HUES6 (cell line): Measurements from ENCODE around the gene XYLT1.

Experiments
- H3K27ac ChIP-seq: 2 replicates; pipeline ENCODE4 v1.7.0; 2013; ENCODE audit warnings: low read depth, mild to moderate bottlenecking, low read length, inconsistent platforms
- H3K27me3 ChIP-seq: 2 replicates; pipeline ENCODE4 v1.6.1; 2013; ENCODE audit warnings: low read length; ENCODE audit not compliant: control insufficient read depth, insufficient read depth
- H3K36me3 ChIP-seq: 2 replicates; pipeline ENCODE4 v1.6.1; 2013; ENCODE audit warnings: low read length; ENCODE audit not compliant: control insufficient read depth, insufficient read depth
- H3K4me1 ChIP-seq: 2 replicates; pipeline ENCODE4 v1.6.1; 2013; ENCODE audit warnings: low read length; ENCODE audit not compliant: control insufficient read depth, insufficient read depth
- H3K4me3 ChIP-seq: 2 replicates; pipeline ENCODE4 v1.5.1; 2013; ENCODE audit warnings: low read depth, low read length
- H3K9ac ChIP-seq: one replicate; pipeline ENCODE4 v1.6.1; 2013; ENCODE audit warnings: mild to moderate bottlenecking, low read length
- H3K9me3 ChIP-seq: 2 replicates; pipeline ENCODE4 v1.6.1; 2013; ENCODE audit warnings: low read depth, low read length; ENCODE audit not compliant: control insufficient read depth, insufficient read depth

XYLT1 gene

DNA sequence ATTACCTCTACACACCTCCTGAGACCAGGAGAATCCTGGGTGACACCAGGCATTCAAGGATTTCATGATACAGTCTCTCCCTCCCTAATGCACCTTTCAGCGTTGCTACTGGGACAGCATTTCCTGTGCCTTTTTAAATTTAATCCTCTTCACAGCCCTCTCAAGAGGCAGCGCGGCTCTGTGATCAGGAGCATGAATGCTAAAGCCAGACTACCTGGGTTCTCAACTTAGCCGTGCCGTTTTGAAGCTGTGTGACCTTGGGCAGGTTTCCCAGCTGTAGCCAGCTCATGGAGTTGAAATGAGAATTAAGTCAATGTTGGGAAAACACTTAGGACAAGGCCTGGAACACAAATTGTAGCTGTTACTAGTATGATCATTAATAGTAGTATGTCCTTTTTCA is 191.8 kb downstream of the XYLT1 start:
- Histone ChIP-seq H3K27me3 (no peaks in the 10 kb centered on the region), H3K36me3 (no peaks in the 10 kb centered on the region), H3K27ac (no peak overlapping the region), H3K9ac (no peak overlapping the region), H3K4me3 (no peak overlapping the region), H3K9me3 (no peaks in the 10 kb centered on the region), H3K4me1 (0 out of 2 replicates have a peak, but pooled peaks cover 4% of the 10 kb centered on the region)

DNA sequence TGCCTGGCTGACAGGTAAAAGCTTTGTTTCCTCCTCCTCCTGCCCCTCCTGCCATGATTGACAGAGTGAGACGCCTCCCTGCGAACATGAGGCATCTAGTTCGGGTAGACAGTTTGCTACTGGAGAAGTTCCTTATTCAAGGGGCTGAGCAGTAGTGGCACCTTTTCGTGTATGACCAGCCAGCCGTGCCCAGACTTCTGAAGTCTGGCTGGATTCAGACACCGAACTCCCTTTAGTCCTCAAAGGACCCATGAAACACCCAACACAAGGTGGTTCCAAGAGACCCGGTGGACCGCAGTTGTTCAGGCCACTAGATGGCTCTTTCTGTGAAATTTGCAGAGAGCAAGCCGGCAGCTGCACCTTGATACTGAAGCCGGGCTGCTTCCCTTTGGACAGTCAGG is 192.8 kb downstream of the XYLT1 start:
- Histone ChIP-seq H3K27ac (no peak overlapping the region), H3K4me3 (no peak overlapping the region), H3K4me1 (0 out of 2 replicates have a peak, but pooled peaks cover 4% of the 10 kb centered on the region), H3K9me3 (no peaks in the 10 kb centered on the region), H3K27me3 (no peaks in the 10 kb centered on the region), H3K36me3 (no peaks in the 10 kb centered on the region), H3K9ac (no peak overlapping the region)

DNA sequence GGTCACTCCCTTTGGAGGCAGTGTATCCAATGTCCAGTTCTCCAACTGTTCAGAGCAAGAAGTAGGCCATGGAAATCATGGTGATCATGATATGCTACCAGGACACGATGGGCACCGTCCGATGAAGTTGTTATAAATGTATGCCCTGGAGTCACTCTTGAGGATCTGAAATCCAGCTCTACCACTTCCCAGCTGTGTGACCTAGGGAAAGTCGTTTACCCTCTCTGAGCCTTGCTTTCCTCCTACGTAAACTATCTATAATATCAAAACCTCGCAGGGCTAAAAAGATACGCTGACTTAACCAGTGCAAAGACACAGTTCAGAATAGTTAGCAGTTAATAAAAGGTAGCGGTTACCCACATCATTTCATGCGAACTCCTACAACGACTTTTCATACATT is 194.2 kb downstream of the XYLT1 start:
- no peaks in the 10 kb centered on the region for H3K9me3 ChIP-seq
- no peaks in the 10 kb centered on the region for H3K36me3 ChIP-seq
- H3K9ac ChIP-seq = no peak overlapping the region
- no peak overlapping the region for H3K27ac ChIP-seq
- H3K27me3 ChIP-seq = no peaks in the 10 kb centered on the region
- 0 out of 2 replicates have a peak, but pooled peaks cover 4% of the 10 kb centered on the region for H3K4me1 ChIP-seq
- no peak overlapping the region for H3K4me3 ChIP-seq

DNA sequence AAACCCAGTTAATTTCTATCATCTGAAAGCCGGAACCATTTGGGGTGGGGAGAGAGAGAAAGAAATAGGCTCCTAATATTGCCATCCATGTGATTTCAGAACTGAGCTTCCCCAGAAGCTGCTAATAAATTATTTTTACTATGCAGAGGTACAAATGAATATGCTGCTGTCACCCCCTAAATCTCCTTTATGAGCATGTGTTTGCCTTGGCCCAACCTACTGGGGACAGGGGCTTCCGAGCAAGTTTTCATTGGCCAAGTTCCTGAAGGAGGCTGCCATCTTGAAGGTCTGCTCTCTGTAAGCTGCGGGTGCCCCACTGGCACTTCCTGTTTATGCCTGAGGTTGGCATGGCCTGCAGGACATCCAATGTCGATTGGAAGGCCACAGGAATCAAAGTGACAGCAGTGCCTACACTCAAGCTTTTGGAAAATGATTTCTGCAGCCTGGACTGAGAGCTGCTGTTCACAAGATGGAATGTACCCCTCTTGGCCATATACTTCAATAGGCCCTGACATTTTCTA is 194.7 kb downstream of the XYLT1 start:
- no peaks in the 10 kb centered on the region for H3K36me3 ChIP-seq
- H3K9ac ChIP-seq = no peak overlapping the region
- H3K4me3 ChIP-seq = no peak overlapping the region
- H3K9me3 ChIP-seq = no peaks in the 10 kb centered on the region
- no peaks in the 10 kb centered on the region for H3K27me3 ChIP-seq
- 0 out of 2 replicates have a peak, but pooled peaks cover 6% of the 10 kb centered on the region for H3K4me1 ChIP-seq
- no peak overlapping the region for H3K27ac ChIP-seq

DNA sequence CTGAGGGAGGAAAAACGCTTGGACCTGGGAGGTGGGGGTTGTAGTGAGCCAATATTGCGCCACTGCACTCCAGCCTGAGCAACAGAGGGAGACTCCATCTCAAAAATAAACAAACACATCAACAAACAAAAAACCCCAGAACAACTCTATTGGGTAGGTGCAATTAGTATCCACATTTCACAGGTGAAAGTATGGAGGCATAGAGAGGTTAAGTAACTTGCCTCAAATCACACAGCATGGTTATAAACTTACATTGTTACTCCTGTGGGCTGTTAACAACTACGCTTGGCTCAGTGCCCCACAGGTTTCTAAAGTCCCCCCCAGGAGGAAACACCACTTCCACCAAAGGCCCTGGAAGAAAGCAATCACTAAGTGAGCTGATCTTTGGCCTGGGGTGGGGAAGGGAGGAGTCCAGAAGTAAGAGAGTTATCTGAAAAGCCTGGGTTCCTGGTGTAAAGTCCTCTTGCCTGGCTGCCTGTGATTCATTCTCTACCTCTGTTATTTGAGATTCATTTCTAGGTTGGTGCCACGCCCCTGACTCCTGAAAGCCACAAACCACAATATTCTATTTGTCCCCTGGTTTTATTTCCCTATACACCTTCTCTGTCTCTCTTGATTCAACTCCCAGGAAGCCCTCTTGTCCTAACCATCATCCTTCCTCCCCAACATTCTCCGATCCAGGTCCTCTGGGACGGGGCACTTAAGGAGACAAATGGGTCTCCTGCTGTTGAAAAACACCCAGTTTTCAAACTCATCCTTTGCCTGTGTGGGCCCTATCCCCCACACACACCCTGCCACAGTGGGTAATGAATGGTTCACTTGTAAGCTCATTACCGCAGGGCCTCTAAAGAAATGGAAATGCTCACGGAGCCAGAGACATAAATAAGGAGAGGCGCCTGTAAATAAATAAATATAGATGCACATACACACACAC is 195.4 kb downstream of the XYLT1 start:
- Histone ChIP-seq H3K9ac (no peak overlapping the region), H3K27me3 (no peaks in the 10 kb centered on the region), H3K9me3 (no peaks in the 10 kb centered on the region), H3K36me3 (no peaks in the 10 kb centered on the region), H3K27ac (no peak overlapping the region), H3K4me1 (0 out of 2 replicates have a peak, but pooled peaks cover 11% of the 10 kb centered on the region), H3K4me3 (no peak overlapping the region)

DNA sequence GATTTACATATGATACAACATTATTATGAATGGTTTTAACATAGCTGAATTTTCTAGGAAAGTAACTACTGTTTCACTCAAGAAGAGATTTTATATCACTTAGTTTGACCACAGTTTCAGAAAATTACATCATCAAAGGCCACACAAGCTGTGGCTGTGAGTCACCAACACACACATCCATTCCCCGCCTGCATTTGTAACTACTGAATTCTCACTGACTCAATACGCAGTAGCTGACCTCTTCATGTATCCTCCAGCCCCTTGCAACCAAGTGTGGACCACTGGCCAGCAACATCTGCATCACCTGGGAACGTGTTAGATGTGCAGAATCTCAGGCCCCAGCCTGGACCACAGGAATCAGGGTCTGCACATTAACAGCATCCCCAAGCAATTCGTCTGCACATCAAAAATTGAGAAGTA is 197.6 kb downstream of the XYLT1 start:
- Histone ChIP-seq H3K27me3 (no peaks in the 10 kb centered on the region), H3K9ac (no peak overlapping the region), H3K4me1 (0 out of 2 replicates have a peak, but pooled peaks cover 11% of the 10 kb centered on the region), H3K27ac (no peak overlapping the region), H3K4me3 (no peak overlapping the region), H3K9me3 (no peaks in the 10 kb centered on the region), H3K36me3 (no peaks in the 10 kb centered on the region)

DNA sequence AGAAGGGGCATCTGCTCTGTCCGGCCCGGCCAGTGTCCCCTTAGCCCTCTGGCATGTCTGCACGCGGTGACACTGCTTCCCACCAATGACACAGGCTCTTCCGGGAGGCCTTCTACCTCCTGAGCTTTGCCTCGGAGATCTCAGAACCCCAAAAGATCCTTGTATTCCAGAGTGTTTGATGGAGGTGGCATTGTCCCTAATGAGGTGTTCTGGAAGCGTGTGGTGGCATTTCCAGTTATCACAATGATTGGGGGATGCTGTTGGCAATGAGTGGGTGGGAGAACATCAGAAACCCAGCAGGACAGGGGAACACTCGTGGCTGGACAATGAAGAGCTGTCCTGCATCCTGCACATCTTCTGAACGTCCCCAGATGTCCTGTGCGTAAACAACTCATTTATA is 198.0 kb downstream of the XYLT1 start:
- no peaks in the 10 kb centered on the region for H3K9me3 ChIP-seq
- no peak overlapping the region for H3K27ac ChIP-seq
- H3K27me3 ChIP-seq = no peaks in the 10 kb centered on the region
- 0 out of 2 replicates have a peak, but pooled peaks cover 7% of the 10 kb centered on the region for H3K4me1 ChIP-seq
- H3K36me3 ChIP-seq = no peaks in the 10 kb centered on the region
- no peak overlapping the region for H3K4me3 ChIP-seq
- no peak overlapping the region for H3K9ac ChIP-seq

DNA sequence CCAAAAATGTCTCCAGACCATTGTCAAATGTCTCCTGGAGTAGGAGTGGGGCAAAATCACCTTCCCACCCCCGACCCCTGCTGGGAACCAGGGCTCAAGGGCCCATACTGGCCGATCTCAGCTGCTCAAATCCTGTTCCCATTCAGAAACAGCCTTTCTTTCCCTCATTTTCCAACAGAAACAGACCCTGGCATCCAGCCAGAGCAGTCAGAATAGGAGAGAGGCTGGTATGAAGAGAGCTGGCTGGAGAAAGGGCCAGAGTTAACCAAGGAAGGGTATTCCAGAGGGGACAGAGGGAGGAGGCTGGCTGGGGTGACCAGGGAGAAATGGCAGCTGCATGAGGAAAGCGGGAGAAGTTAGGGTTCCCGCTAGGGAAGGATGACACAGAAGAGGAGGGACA is 199.1 kb downstream of the XYLT1 start:
- Histone ChIP-seq H3K27ac (no peak overlapping the region), H3K9me3 (no peaks in the 10 kb centered on the region), H3K36me3 (no peaks in the 10 kb centered on the region), H3K4me1 (peaks cover 11% of the 10 kb centered on the region; the same call in 1 of the 2 replicates), H3K4me3 (no peak overlapping the region), H3K27me3 (no peaks in the 10 kb centered on the region), H3K9ac (no peak overlapping the region)

DNA sequence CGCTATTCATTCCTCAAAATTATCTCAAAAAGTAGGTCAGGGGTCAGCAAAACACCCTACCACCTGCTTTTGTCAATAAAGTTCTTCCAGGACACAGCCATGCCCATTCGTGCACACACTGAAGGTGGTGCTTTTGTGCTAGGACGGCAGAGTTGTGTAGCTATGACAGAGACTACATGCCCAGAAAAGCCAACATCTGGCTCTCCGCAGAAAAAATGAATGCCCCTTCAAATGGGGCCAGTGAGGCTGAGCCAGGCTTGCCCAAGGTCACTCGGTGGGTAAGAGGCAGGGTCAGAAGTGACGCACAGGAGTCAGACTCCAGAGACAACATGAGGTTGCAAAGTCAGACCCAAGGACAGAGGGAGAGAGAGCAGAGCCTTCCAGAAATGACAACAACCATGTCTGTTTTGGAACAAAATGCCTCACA is 200.1 kb downstream of the XYLT1 start:
- no peaks in the 10 kb centered on the region for H3K27me3 ChIP-seq
- no peaks in the 10 kb centered on the region for H3K36me3 ChIP-seq
- H3K9ac ChIP-seq = no peak overlapping the region
- H3K4me1 ChIP-seq = peaks cover 12% of the 10 kb centered on the region; the same call in 1 of the 2 replicates
- no peak overlapping the region for H3K27ac ChIP-seq
- H3K9me3 ChIP-seq = no peaks in the 10 kb centered on the region
- H3K4me3 ChIP-seq = no peak overlapping the region

DNA sequence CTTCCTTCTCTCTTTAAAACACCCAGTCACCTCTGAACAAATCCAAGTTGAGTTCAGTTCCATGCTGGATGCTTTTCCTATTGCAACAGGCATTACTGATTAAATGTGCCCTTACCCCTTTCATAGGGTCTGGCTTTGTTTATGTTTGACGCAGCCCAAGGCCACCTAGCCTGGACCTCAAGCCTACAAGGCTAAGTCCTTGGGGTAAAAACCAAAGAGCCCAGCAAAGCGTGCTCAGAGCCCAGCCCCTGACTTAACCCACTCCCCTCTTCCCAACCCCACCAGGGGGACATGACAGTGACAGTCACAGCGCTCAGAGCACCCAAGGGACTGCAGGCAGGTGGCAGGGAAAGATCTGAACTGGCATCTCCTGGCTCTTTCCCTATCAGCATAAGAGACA is 200.6 kb downstream of the XYLT1 start:
- H3K27ac ChIP-seq = no peak overlapping the region

DNA sequence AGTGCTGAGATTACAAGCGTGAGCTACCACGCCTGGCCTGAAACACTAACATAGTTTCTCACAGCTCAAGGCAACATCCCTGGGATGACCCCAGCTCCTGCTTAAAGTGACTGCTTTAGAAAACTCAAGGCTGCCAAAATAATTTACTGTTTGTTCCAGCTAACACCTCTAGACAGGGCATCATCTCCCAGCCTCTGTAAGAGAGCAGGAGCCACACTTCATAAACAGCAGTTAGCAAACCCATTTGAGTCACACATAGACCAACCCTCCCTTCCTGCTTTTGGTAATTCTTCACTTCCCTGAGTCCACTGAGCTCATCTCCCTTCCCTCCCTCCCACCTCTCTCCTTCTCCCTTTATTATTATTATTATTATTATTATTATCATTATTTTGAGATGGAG is 201.3 kb downstream of the XYLT1 start:
- Histone ChIP-seq H3K27ac (no peak overlapping the region), H3K4me1 (peaks cover 12% of the 10 kb centered on the region; the same call in 1 of the 2 replicates), H3K4me3 (no peak overlapping the region), H3K36me3 (no peaks in the 10 kb centered on the region), H3K9ac (no peak overlapping the region), H3K27me3 (no peaks in the 10 kb centered on the region), H3K9me3 (no peaks in the 10 kb centered on the region)

More for the DNA sequence above, 200.6 kb downstream of the XYLT1 start:
- no peak overlapping the region for H3K9ac ChIP-seq
- peaks cover 12% of the 10 kb centered on the region; the same call in 1 of the 2 replicates for H3K4me1 ChIP-seq
- no peaks in the 10 kb centered on the region for H3K36me3 ChIP-seq
- no peaks in the 10 kb centered on the region for H3K27me3 ChIP-seq
- H3K4me3 ChIP-seq = no peak overlapping the region
- no peaks in the 10 kb centered on the region for H3K9me3 ChIP-seq
